ENCODE data around the gene WHAMM.
A peak's percentile ranks its signal among the peaks of the same experiment; 100 is the strongest.

WHAMM gene

DNA sequence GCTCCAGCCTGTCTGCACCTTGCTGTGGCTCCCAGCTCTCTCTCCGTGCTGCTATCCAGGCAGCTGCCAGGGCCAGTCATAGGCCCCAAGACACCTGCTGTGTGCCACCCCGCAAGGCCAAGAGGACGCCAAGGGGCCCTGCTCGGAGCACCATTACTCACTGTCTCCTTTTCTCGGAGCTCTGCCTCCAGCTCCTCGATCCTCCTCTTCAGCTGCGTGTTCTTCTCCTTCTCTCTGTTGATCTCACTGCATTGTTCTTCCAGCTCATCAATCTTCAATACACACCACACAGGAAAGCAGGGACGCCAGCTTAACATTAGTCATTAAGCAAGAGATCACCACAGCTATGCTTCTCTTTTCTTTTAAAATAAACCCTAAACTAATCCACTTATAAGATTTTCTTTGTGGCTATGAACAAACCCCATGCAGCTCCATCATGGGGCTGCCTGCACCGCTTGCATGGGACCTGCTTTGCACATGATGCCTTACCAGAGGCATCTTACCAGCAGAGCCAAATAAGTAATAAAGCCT, 42.6 kb downstream of the WHAMM start:
- H3K4me1 ChIP-seq = peaks cover 10% of the 10 kb centered on the region
- H3K36me3 ChIP-seq (ENCODE audit: control insufficient read depth, insufficient read depth, low read length) = no peaks in the 10 kb centered on the region
- no peaks in the 10 kb centered on the region for H3K9me3 ChIP-seq (ENCODE audit: control insufficient read depth, low read length)
- no peak overlapping the region for H3K4me2 ChIP-seq (ENCODE audit: low read length)
- H3K79me2 ChIP-seq = no peaks in the 10 kb centered on the region
- no peak overlapping the region for H3K9ac ChIP-seq
- H3K27ac ChIP-seq = no peak overlapping the region
- H3K27me3 ChIP-seq (ENCODE audit: control insufficient read depth, insufficient read depth, low read length) = no peaks in the 10 kb centered on the region
- H3K4me3 ChIP-seq (ENCODE audit: low read depth, low read length) = no peak overlapping the region
- H2AFZ ChIP-seq = no peak overlapping the region
- TF ChIP-seq CTCF (IDR thresholded peaks at IDR 0.05) = no peak

GRCh38 chr15:82852941-82853561, 43.6 kb downstream of the WHAMM start:
- H3K27me3 ChIP-seq (ENCODE audit: control insufficient read depth, insufficient read depth, low read length) = no peaks in the 10 kb centered on the region
- H3K36me3 ChIP-seq (ENCODE audit: control insufficient read depth, insufficient read depth, low read length) = no peaks in the 10 kb centered on the region
- peaks cover 10% of the 10 kb centered on the region for H3K4me1 ChIP-seq
- H3K4me2 ChIP-seq (ENCODE audit: low read length) = no peak overlapping the region
- peak overlapping the region; percentile 56 for H2AFZ ChIP-seq
- H3K9me3 ChIP-seq (ENCODE audit: control insufficient read depth, low read length) = no peaks in the 10 kb centered on the region
- no peak overlapping the region for H3K4me3 ChIP-seq (ENCODE audit: low read depth, low read length)
- H3K9ac ChIP-seq = no peak overlapping the region
- H3K27ac ChIP-seq = no peak overlapping the region
- no peaks in the 10 kb centered on the region for H3K79me2 ChIP-seq
- TF ChIP-seq CTCF (IDR thresholded peaks at IDR 0.05) = no peak

DNA sequence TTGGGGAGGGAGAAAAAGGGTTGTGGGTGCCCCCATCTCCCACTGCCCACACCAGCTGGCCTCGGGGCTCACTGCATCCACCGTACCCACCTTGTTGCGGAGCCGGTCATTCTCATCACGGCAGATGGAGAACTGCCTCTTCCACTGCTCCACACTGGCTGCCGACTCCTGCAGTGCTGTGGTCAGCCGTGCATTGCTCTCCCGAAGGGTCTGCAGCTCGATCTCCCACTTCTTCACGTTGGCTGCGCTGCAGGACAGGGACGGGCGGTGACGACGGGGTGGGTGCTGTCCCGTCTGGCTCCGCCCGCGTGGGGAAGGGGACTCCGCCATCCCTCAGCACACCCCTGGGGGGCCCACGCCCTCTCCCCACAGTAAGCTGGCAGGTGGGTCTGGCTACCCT, 45.1 kb downstream of the WHAMM start:
- H2AFZ ChIP-seq = no peak overlapping the region
- H3K4me3 ChIP-seq (ENCODE audit: low read depth, low read length) = no peak overlapping the region
- H3K4me2 ChIP-seq (ENCODE audit: low read length) = no peak overlapping the region
- no peak overlapping the region for H3K9ac ChIP-seq
- no peak overlapping the region for H3K27ac ChIP-seq
- no peaks in the 10 kb centered on the region for H3K27me3 ChIP-seq (ENCODE audit: control insufficient read depth, insufficient read depth, low read length)
- no peaks in the 10 kb centered on the region for H3K79me2 ChIP-seq
- H3K9me3 ChIP-seq (ENCODE audit: control insufficient read depth, low read length) = no peaks in the 10 kb centered on the region
- no peak for TF ChIP-seq CTCF (IDR thresholded peaks at IDR 0.05)
- H3K36me3 ChIP-seq (ENCODE audit: control insufficient read depth, insufficient read depth, low read length) = no peaks in the 10 kb centered on the region
- H3K4me1 ChIP-seq = peaks cover 8% of the 10 kb centered on the region

- no peak overlapping the region for H3K4me2 ChIP-seq (ENCODE audit: low read length)
- no peaks in the 10 kb centered on the region for H3K9me3 ChIP-seq (ENCODE audit: control insufficient read depth, low read length)
- no peaks in the 10 kb centered on the region for H3K27me3 ChIP-seq (ENCODE audit: control insufficient read depth, insufficient read depth, low read length)
- H3K79me2 ChIP-seq = no peaks in the 10 kb centered on the region
- TF ChIP-seq CTCF (IDR thresholded peaks at IDR 0.05) = no peak
- no peak overlapping the region for H3K27ac ChIP-seq
- H2AFZ ChIP-seq = no peak overlapping the region
- no peak overlapping the region for H3K4me3 ChIP-seq (ENCODE audit: low read depth, low read length)
- H3K4me1 ChIP-seq = peaks cover 7% of the 10 kb centered on the region
- H3K9ac ChIP-seq = no peak overlapping the region
- H3K36me3 ChIP-seq (ENCODE audit: control insufficient read depth, insufficient read depth, low read length) = no peaks in the 10 kb centered on the region
Measured at GRCh38 chr15:82855286-82856100, 46.1 kb downstream of the WHAMM start.
